CD4-positive, alpha-beta memory T cell (primary cell): ENCODE data around the gene ZHX3. TPM values are rescaled to one million over a fixed set of nuclear protein-coding genes. Genes with fewer than 3 reads are reported as not detected.

Experiments
- CTCF ChIA-PET: fragments of 350-600 bp; sonication (Branson Sonifier 250); formaldehyde crosslinking; loops from one replicate; lab custom pipeline; 2021; ENCODE audit warnings: inconsistent platforms; ENCODE audit not compliant: partially characterized antibody; lab: Charles Lee
- POLR2A ChIA-PET: fragments of 350-600 bp; sonication (Branson Sonifier 250); formaldehyde crosslinking; loops from one replicate; lab custom pipeline; 2021; ENCODE audit not compliant: partially characterized antibody; lab: Charles Lee
- DNase-seq, 5 donors: peaks; one replicate each; pipeline versions ENCODE4 v3.0.0 to v3.0.0-alpha.2; 2020 to 2022; ENCODE audit warnings: mixed read lengths in 1 of 5
- H3K27ac ChIP-seq: one replicate; pipeline ENCODE4 v1.7.0; 2013; ENCODE audit warnings: low read depth, low read length
- H3K27me3 ChIP-seq: 2 replicates; pipeline ENCODE4 v1.7.0; 2013; ENCODE audit warnings: mild to moderate bottlenecking, low read length, moderate library complexity; ENCODE audit not compliant: insufficient read depth
- H3K36me3 ChIP-seq: 2 replicates; pipeline ENCODE4 v1.7.0; 2013; ENCODE audit warnings: mild to moderate bottlenecking, low read length, moderate library complexity; ENCODE audit not compliant: insufficient read depth
- H3K4me1 ChIP-seq: 2 replicates; pipeline ENCODE4 v1.7.0; 2013; ENCODE audit warnings: mild to moderate bottlenecking, low read length, moderate library complexity; ENCODE audit not compliant: insufficient read depth
- H3K4me3 ChIP-seq, 2 donors: one replicate each; pipeline ENCODE4 v1.7.0; 2013; ENCODE audit warnings: low read length in 2 of 2, mild to moderate bottlenecking in 1 of 2
- H3K9me3 ChIP-seq, 2 donors: one replicate each; pipeline ENCODE4 v1.7.0; 2013; ENCODE audit warnings: low read length in 2 of 2, control low read depth in 1 of 2; ENCODE audit not compliant: control insufficient read depth in 1 of 2
- H3K27ac Mint-ChIP-seq, 7 donors: one replicate each; pipeline ENCODE4 v1.8.0; 2020 to 2021; ENCODE audit warnings: mixed read lengths in 7 of 7, mild to moderate bottlenecking in 6 of 7, inconsistent platforms in 3 of 7, moderate library complexity in 3 of 7
- H3K27me3 Mint-ChIP-seq, 2 donors: one replicate each; pipeline ENCODE4 v1.8.0; 2020 to 2021; ENCODE audit warnings: mixed read lengths in 2 of 2
- H3K36me3 Mint-ChIP-seq, 2 donors: one replicate each; pipeline ENCODE4 v1.8.0; 2020 to 2021; ENCODE audit warnings: mixed read lengths in 2 of 2, inconsistent platforms in 1 of 2, mild to moderate bottlenecking in 1 of 2
- H3K4me1 Mint-ChIP-seq, 4 donors: one replicate each; pipeline ENCODE4 v1.8.0; 2020 to 2021; ENCODE audit warnings: mixed read lengths in 4 of 4, mild to moderate bottlenecking in 1 of 4
- H3K4me3 Mint-ChIP-seq, 8 donors: one replicate each; pipeline ENCODE4 v1.8.0; 2020 to 2021; ENCODE audit warnings: mixed read lengths in 8 of 8, mild to moderate bottlenecking in 7 of 8, moderate library complexity in 6 of 8, inconsistent platforms in 3 of 8
- H3K9me3 Mint-ChIP-seq, 8 donors: one replicate each; pipeline ENCODE4 v1.8.0; 2020 to 2021; ENCODE audit warnings: mixed read lengths in 8 of 8, mild to moderate bottlenecking in 5 of 8, inconsistent platforms in 3 of 8, moderate library complexity in 1 of 8
- intact Hi-C: fragments of 100-400 bp; cut with micrococcal nuclease; formaldehyde crosslinking; loops from one replicate; pipeline ENCODE4 v1.15.1; 2023
- polyA plus RNA-seq, 2 donors: library from polyadenylated mRNA; unstranded; fragments of 300-500 nt; fragmentation: Illumina TruSeq; gene quantifications; one replicate each; pipeline ENCODE4 v1.2.3, GENCODE V29; 2021
- total RNA-seq, 2 experiments: library from RNA; stranded (reverse); gene quantifications; one replicate each; pipeline ENCODE4 v1.2.3, GENCODE V29; 2021

Gene ZHX3
- total and polyA plus RNA-seq, 4 experiments from 2014 or later = 2.4 to 6.3 (median 5.5) TPM

GRCh38 chr20:41142919-41143318, 174.6 kb downstream of the ZHX3 start:
- peak overlapping the region; percentile 88 to 98 (median 93) for H3K27ac Mint-ChIP-seq
- peaks cover 89% of the 10 kb centered on the region for H3K4me1 ChIP-seq
- H3K4me1 Mint-ChIP-seq = peaks cover 79 to 100% (median 87%) of the 10 kb centered on the region in 4 donors
- peak; percentile 49 to 82 (median 54) for DNase-seq
- H3K27me3 Mint-ChIP-seq = no peaks in the 10 kb centered on the region
- intact Hi-C loops = loop anchor here (1.0 kb wide), 1 partner anchor 14 kb away; no protein-coding TSS in a partner anchor
- ChIA-PET POLR2A (interaction anchor here (1.4 to 16.2 kb wide), 3 partner anchors 9 to 24 kb away, joined by 5 to 753 read pairs (median 5); no protein-coding TSS in a partner anchor), CTCF (interaction anchor here (1.3 to 9.9 kb wide), 7 partner anchors 8 to 30 kb away, joined by 3 to 178 read pairs (median 13); no protein-coding TSS in a partner anchor)
- H3K36me3 Mint-ChIP-seq = peaks cover 17 to 32% of the 10 kb centered on the region in 2 donors
- H3K36me3 ChIP-seq = no peaks in the 10 kb centered on the region
- no peaks in the 10 kb centered on the region for H3K27me3 ChIP-seq
- peak overlapping the region; percentile 93 to 99 (median 96) for H3K4me3 Mint-ChIP-seq
- no peaks in the 10 kb centered on the region for H3K9me3 Mint-ChIP-seq
- H3K27ac ChIP-seq = peak overlapping the region; percentile 84
- no peaks in the 10 kb centered on the region for H3K9me3 ChIP-seq
- peak overlapping the region in 1 of 2 donors; percentile 82 for H3K4me3 ChIP-seq

- Mint-ChIP-seq H3K9me3 (no peaks in the 10 kb centered on the region), H3K27me3 (no peaks in the 10 kb centered on the region), H3K36me3 (peaks cover 16 to 31% of the 10 kb centered on the region in 2 donors), H3K4me3 (peak overlapping the region; percentile 93 to 99 (median 96)), H3K4me1 (peaks cover 77 to 93% (median 83%) of the 10 kb centered on the region in 4 donors), H3K27ac (peak overlapping the region; percentile 88 to 98 (median 93))
- Histone ChIP-seq H3K4me1 (peaks cover 82% of the 10 kb centered on the region), H3K36me3 (no peaks in the 10 kb centered on the region), H3K27ac (peak overlapping the region; percentile 84), H3K9me3 (no peaks in the 10 kb centered on the region), H3K27me3 (no peaks in the 10 kb centered on the region), H3K4me3 (peak overlapping the region; percentile 38 to 82)
- intact Hi-C loops = no loop called here
- ChIA-PET CTCF (interaction anchor here (0.6 to 9.9 kb wide), 7 partner anchors 8 to 90 kb away, joined by 3 to 178 read pairs (median 4); no protein-coding TSS in a partner anchor), POLR2A (interaction anchor here (0.7 to 16.2 kb wide), 8 partner anchors 8 to 150 kb away, joined by 3 to 753 read pairs (median 4); no protein-coding TSS in a partner anchor)
- peak in 1 of 5 donors; percentile 47 for DNase-seq
Observed at GRCh38 chr20:41142245-41142644, 175.3 kb downstream of the ZHX3 start.

GRCh38 chr20:41141153-41141815, 176.2 kb downstream of the ZHX3 start:
- intact Hi-C loops = no loop called here
- Histone ChIP-seq H3K4me3 (peak overlapping the region; percentile 82), H3K27me3 (no peaks in the 10 kb centered on the region), H3K27ac (peak overlapping the region; percentile 84), H3K36me3 (no peaks in the 10 kb centered on the region), H3K9me3 (no peaks in the 10 kb centered on the region), H3K4me1 (peaks cover 77% of the 10 kb centered on the region)
- H3K9me3 Mint-ChIP-seq = no peaks in the 10 kb centered on the region
- peak overlapping the region; percentile 93 to 99 (median 96) for H3K4me3 Mint-ChIP-seq
- peaks cover 69 to 86% (median 75%) of the 10 kb centered on the region in 4 donors for H3K4me1 Mint-ChIP-seq
- CTCF ChIA-PET = interaction anchor here (1.3 to 9.9 kb wide), 6 partner anchors 7 to 31 kb away, joined by 3 to 178 read pairs (median 4); no protein-coding TSS in a partner anchor
- peak in 1 of 5 donors; percentile 43 for DNase-seq
- peaks cover 9 to 26% of the 10 kb centered on the region in 2 donors for H3K36me3 Mint-ChIP-seq
- no peaks in the 10 kb centered on the region for H3K27me3 Mint-ChIP-seq
- H3K27ac Mint-ChIP-seq = peak overlapping the region; percentile 88 to 98 (median 93)
- POLR2A ChIA-PET = interaction anchor here (0.7 to 16.2 kb wide), 7 partner anchors 12 to 150 kb away, joined by 3 to 753 read pairs (median 4); no protein-coding TSS in a partner anchor

- DNase-seq = peak in 1 of 5 donors; percentile 19
- peaks cover 9 to 27% of the 10 kb centered on the region in 2 donors for H3K36me3 Mint-ChIP-seq
- peaks cover 77% of the 10 kb centered on the region for H3K4me1 ChIP-seq
- peaks cover 68 to 86% (median 75%) of the 10 kb centered on the region in 4 donors for H3K4me1 Mint-ChIP-seq
- ChIA-PET CTCF (interaction anchor here (1.2 to 9.9 kb wide), 4 partner anchors 11 to 32 kb away, joined by 3 to 178 read pairs (median 42); no protein-coding TSS in a partner anchor), POLR2A (interaction anchor here (5.1 to 16.2 kb wide), 2 partner anchors 13 to 33 kb away, joined by 22 to 753 read pairs; no protein-coding TSS in a partner anchor)
- no peaks in the 10 kb centered on the region for H3K27me3 ChIP-seq
- peak overlapping the region; percentile 93 to 99 (median 96) for H3K4me3 Mint-ChIP-seq
- H3K27ac ChIP-seq = peak overlapping the region; percentile 84
- no peaks in the 10 kb centered on the region for H3K9me3 Mint-ChIP-seq
- peak overlapping the region; percentile 82 for H3K4me3 ChIP-seq
- H3K36me3 ChIP-seq = no peaks in the 10 kb centered on the region
- no peaks in the 10 kb centered on the region for H3K27me3 Mint-ChIP-seq
- H3K9me3 ChIP-seq = no peaks in the 10 kb centered on the region
- intact Hi-C loops = no loop called here
- peak overlapping the region; percentile 88 to 98 (median 93) for H3K27ac Mint-ChIP-seq
Observed at GRCh38 chr20:41140226-41141133, 177.1 kb downstream of the ZHX3 start.

GRCh38 chr20:41139227-41140093, 178.1 kb downstream of the ZHX3 start:
- CTCF ChIA-PET = interaction anchor here (1.2 to 9.9 kb wide), 6 partner anchors 12 to 200 kb away, joined by 3 to 178 read pairs (median 10); no protein-coding TSS in a partner anchor
- no peaks in the 10 kb centered on the region for H3K27me3 ChIP-seq
- no peaks in the 10 kb centered on the region for H3K9me3 Mint-ChIP-seq
- peak overlapping the region; percentile 88 to 98 (median 93) for H3K27ac Mint-ChIP-seq
- POLR2A ChIA-PET = interaction anchor here (0.7 to 16.2 kb wide), 6 partner anchors 14 to 178 kb away, joined by 3 to 753 read pairs (median 12); partner anchors contain the start of gene ZHX3
- peaks cover 77% of the 10 kb centered on the region for H3K4me1 ChIP-seq
- H3K36me3 ChIP-seq = no peaks in the 10 kb centered on the region
- H3K4me1 Mint-ChIP-seq = peaks cover 64 to 86% (median 75%) of the 10 kb centered on the region in 4 donors
- H3K4me3 ChIP-seq = peak overlapping the region; percentile 82
- H3K27me3 Mint-ChIP-seq = no peaks in the 10 kb centered on the region
- H3K9me3 ChIP-seq = no peaks in the 10 kb centered on the region
- peak in 1 of 5 donors; percentile 37 for DNase-seq
- H3K27ac ChIP-seq = peak overlapping the region; percentile 84
- intact Hi-C loops = loop anchor here (5.0 kb wide), 1 partner anchor 478 kb away; the partner anchor contains the start of gene CHD6
- peaks cover 3 to 17% of the 10 kb centered on the region in 2 donors for H3K36me3 Mint-ChIP-seq
- peak overlapping the region; percentile 93 to 99 (median 96) for H3K4me3 Mint-ChIP-seq
